ENCODE results near the gene RMP24.

DNA sequence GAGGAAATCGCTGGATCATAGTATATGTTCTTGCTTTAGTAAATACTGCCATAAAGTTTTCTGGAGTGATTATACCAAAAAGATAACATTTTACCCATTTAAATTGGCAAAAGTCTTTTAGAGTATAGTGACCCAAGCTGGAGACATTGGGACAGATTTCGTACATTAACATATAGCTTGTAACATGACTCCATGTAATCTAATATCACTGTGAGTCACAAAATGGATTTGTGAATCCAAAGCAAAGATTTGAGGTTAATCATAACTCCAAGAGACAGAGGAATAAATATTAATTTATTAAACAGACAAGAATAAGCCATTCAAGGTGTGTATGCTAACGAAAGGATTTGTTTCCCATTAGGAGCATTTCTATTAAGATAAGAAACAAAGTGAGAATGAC, 45.0 kb upstream of the RMP24 start:
- TF ChIP-seq, protein P1, sequence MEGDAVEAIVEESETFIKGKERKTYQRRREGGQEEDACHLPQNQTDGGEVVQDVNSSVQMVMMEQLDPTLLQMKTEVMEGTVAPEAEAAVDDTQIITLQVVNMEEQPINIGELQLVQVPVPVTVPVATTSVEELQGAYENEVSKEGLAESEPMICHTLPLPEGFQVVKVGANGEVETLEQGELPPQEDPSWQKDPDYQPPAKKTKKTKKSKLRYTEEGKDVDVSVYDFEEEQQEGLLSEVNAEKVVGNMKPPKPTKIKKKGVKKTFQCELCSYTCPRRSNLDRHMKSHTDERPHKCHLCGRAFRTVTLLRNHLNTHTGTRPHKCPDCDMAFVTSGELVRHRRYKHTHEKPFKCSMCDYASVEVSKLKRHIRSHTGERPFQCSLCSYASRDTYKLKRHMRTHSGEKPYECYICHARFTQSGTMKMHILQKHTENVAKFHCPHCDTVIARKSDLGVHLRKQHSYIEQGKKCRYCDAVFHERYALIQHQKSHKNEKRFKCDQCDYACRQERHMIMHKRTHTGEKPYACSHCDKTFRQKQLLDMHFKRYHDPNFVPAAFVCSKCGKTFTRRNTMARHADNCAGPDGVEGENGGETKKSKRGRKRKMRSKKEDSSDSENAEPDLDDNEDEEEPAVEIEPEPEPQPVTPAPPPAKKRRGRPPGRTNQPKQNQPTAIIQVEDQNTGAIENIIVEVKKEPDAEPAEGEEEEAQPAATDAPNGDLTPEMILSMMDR (IDR thresholded peaks at IDR 0.05), result no peak
- TF ChIP-seq POLR2A (IDR thresholded peaks at IDR 0.05), result no peak
